ENCODE results near the gene PTGES. TPM values are rescaled to one million over a fixed set of nuclear protein-coding genes. Genes with fewer than 3 reads are reported as not detected.

The PTGES gene
- total RNA-seq, 1 experiment from 2014 or later: 2.5 TPM

- no peaks in the 10 kb centered on the region for H3K27me3 Mint-ChIP-seq (ENCODE audit: low read depth)
- H3K9me3 Mint-ChIP-seq: no peaks in the 10 kb centered on the region
- H3K27ac Mint-ChIP-seq: no peak overlapping the region
- ATAC-seq (no peak), DNase-seq (ENCODE audit: low spot score) (no peak)
- TF ChIP-seq GABPB1 (CRISPR knock-in tag; IDR thresholded peaks at IDR 0.05) (no peak), TEAD4 (CRISPR knock-in tag; IDR thresholded peaks at IDR 0.05) (no peak), SMAD4 (CRISPR knock-in tag; IDR thresholded peaks at IDR 0.05) (no peak), TCF7 (CRISPR knock-in tag; IDR thresholded peaks at IDR 0.05; ENCODE audit: low read depth) (no peak), MXD4 (CRISPR knock-in tag; IDR thresholded peaks at IDR 0.05; ENCODE audit: borderline replicate concordance) (no peak), ZNF281 (CRISPR knock-in tag; IDR thresholded peaks at IDR 0.05) (no peak), SP1 (CRISPR knock-in tag; conservative IDR thresholded peaks at IDR 0.05) (no peak), FOXP4 (CRISPR knock-in tag; IDR thresholded peaks at IDR 0.05) (no peak), SOX15 (CRISPR knock-in tag; IDR thresholded peaks at IDR 0.05) (no peak), MYBL2 (CRISPR knock-in tag; IDR thresholded peaks at IDR 0.05) (no peak), AFF4 (CRISPR knock-in tag; IDR thresholded peaks at IDR 0.05; ENCODE audit: borderline replicate concordance) (no peak), ZNF425 (CRISPR knock-in tag; conservative IDR thresholded peaks at IDR 0.05) (no peak)
- H3K36me3 Mint-ChIP-seq: no peaks in the 10 kb centered on the region
- H3K4me1 Mint-ChIP-seq: peaks cover 15% of the 10 kb centered on the region
- POLR2A ChIA-PET: no interaction called here
- CTCF ChIA-PET: interaction anchor here (0.9 to 2.6 kb wide), 3 partner anchors 9 to 35 kb away, joined by 3 to 21 read pairs (median 5); no protein-coding TSS in a partner anchor
- no peak overlapping the region for H3K4me3 Mint-ChIP-seq
Observed at GRCh38 chr9:129755151-129755550, 2.3 kb upstream of the PTGES start.

- ChIA-PET CTCF (interaction anchor here (0.6 to 6.7 kb wide), 8 partner anchors 10 to 767 kb away, joined by 3 to 55 read pairs (median 4); partner anchors contain the start of gene PRRX2), POLR2A (no interaction called here)
- H3K9me3 Mint-ChIP-seq: no peaks in the 10 kb centered on the region
- H3K36me3 Mint-ChIP-seq: no peaks in the 10 kb centered on the region
- H3K27me3 Mint-ChIP-seq (ENCODE audit: low read depth): no peaks in the 10 kb centered on the region
- ATAC-seq: no peak
- DNase-seq (ENCODE audit: low spot score): no peak
- H3K4me3 Mint-ChIP-seq: peak overlapping the region; percentile 45
- H3K4me1 Mint-ChIP-seq: peaks cover 15% of the 10 kb centered on the region
- H3K27ac Mint-ChIP-seq: no peak overlapping the region
- TF ChIP-seq FOXP1 (CRISPR knock-in tag; IDR thresholded peaks at IDR 0.05; ENCODE audit: borderline replicate concordance): no peak
- no peak for TF ChIP-seq KAT7 (CRISPR knock-in tag; IDR thresholded peaks at IDR 0.05; ENCODE audit: borderline replicate concordance)
- TF ChIP-seq FOXK1 (CRISPR knock-in tag; IDR thresholded peaks at IDR 0.05): no peak
- TF ChIP-seq NR1H2 (CRISPR knock-in tag; IDR thresholded peaks at IDR 0.05): no peak
- no peak for TF ChIP-seq AFF4 (CRISPR knock-in tag; IDR thresholded peaks at IDR 0.05; ENCODE audit: borderline replicate concordance)
- TF ChIP-seq NFE2L1 (CRISPR knock-in tag; IDR thresholded peaks at IDR 0.05): no peak
Observed at GRCh38 chr9:129751841-129752801, 721 bp downstream of the PTGES start.
